OCI-LY7 (cell line): ENCODE measurements around the gene TMEM273. TPM values are rescaled to one million over a fixed set of nuclear protein-coding genes. Genes with fewer than 3 reads are reported as not detected.

Experiments used
- BruUV-seq: library from RNA; stranded (reverse); fragments of 400-500 nt; replicated peaks from 2 replicates; lab custom pipeline; 2021; lab: Mats Ljungman, UMichigan
- CTCF ChIA-PET: fragments of 300-600 bp; sonication (Branson Sonifier 250); formaldehyde crosslinking; loops from one replicate; lab custom pipeline; 2022; ENCODE audit warnings: antibody characterized with exemption; ENCODE audit not compliant: unreplicated experiment; lab: Charles Lee
- POLR2A ChIA-PET: fragments of 300-600 bp; sonication (Branson Sonifier 250); formaldehyde crosslinking; loops from one replicate; lab custom pipeline; 2022; ENCODE audit warnings: antibody characterized with exemption; lab: Charles Lee
- DNase-seq: peaks from one replicate; pipeline ENCODE4 v3.0.0-alpha.2; 2015; ENCODE audit warnings: low spot score
- H2AFZ ChIP-seq: fragments of 200-600 bp; sonication (generic), shearing (Covaris generic); 2 replicates; pipeline ENCODE4 v1.6.1; 2014; ENCODE audit warnings: mild to moderate bottlenecking, antibody characterized with exemption, low read length, moderate library complexity
- H3K27ac ChIP-seq: fragments of 200-600 bp; sonication (generic); 2 replicates; pipeline ENCODE4 v1.5.1; 2014; ENCODE audit warnings: mixed run types, low read depth, mild to moderate bottlenecking, moderate library complexity, low read length, inconsistent platforms; ENCODE audit not compliant: poor library complexity, severe bottlenecking
- H3K36me3 ChIP-seq: fragments of 200-600 bp; sonication (generic); 2 replicates; pipeline ENCODE4 v1.6.1; 2014; ENCODE audit warnings: mild to moderate bottlenecking, antibody characterized with exemption, low read length, moderate library complexity, mixed read lengths; ENCODE audit not compliant: insufficient read depth
- H3K4me1 ChIP-seq: fragments of 200-600 bp; sonication (generic); 2 replicates; pipeline ENCODE4 v1.5.1; 2014; ENCODE audit warnings: mild to moderate bottlenecking, low read length; ENCODE audit not compliant: insufficient read depth, poor library complexity, severe bottlenecking
- H3K4me2 ChIP-seq: fragments of 200-600 bp; sonication (generic); 2 replicates; pipeline ENCODE4 v1.6.1; 2014; ENCODE audit warnings: mild to moderate bottlenecking, low read length
- H3K4me3 ChIP-seq: fragments of 200-600 bp; sonication (generic); 2 replicates; pipeline ENCODE4 v1.5.1; 2014; ENCODE audit warnings: mild to moderate bottlenecking, low read depth, low read length; ENCODE audit not compliant: poor library complexity, severe bottlenecking
- H3K79me2 ChIP-seq: fragments of 200-600 bp; sonication (generic); 2 replicates; pipeline ENCODE4 v1.6.1; 2016; ENCODE audit warnings: low read depth, mild to moderate bottlenecking, low read length, moderate library complexity, mixed read lengths; ENCODE audit not compliant: insufficient read depth
- H3K9me2 ChIP-seq: fragments of 200-600 bp; sonication (generic); 2 replicates; pipeline ENCODE4 v1.6.1; 2016; ENCODE audit warnings: mild to moderate bottlenecking, low read length, mixed read lengths; ENCODE audit not compliant: insufficient read depth
- H3K9me3 ChIP-seq: fragments of 200-600 bp; sonication (generic); 2 replicates; pipeline ENCODE4 v1.6.1; 2014; ENCODE audit warnings: mild to moderate bottlenecking, mixed run types, low read length, mixed read lengths
- H4K20me1 ChIP-seq: fragments of 200-600 bp; sonication (generic); 2 replicates; pipeline ENCODE4 v1.6.1; 2014; ENCODE audit warnings: mild to moderate bottlenecking, antibody characterized with exemption, low read length, moderate library complexity, mixed read lengths; ENCODE audit not compliant: insufficient read depth
- CTCF ChIP-seq: fragments of 200-600 bp; sonication (generic); conservative IDR thresholded peaks from 2 replicates; pipeline ENCODE4 v1.5.1; 2014; ENCODE audit warnings: mild to moderate bottlenecking, antibody characterized with exemption, low read length, moderate library complexity, mixed read lengths
- EZH2phosphoT487 ChIP-seq: fragments of 200-600 bp; sonication (generic); IDR thresholded peaks from 2 replicates; pipeline ENCODE4 v1.6.1; 2018; ENCODE audit warnings: low read depth, borderline replicate concordance, mild to moderate bottlenecking, mixed run types, antibody characterized with exemption, low read length, moderate library complexity, mixed read lengths
- intact Hi-C: fragments of 100-400 bp; cut with micrococcal nuclease; formaldehyde crosslinking; loops from one replicate; pipeline ENCODE4 v1.10.0; 2022; ENCODE audit not compliant: unreplicated experiment
- total RNA-seq, 2 experiments: library from RNA; depleted of rRNA in 1 of 2; stranded (reverse); fragments of >200 nt in 1 of 2; shearing (Covaris generic) in 1 of 2; gene quantifications; 2 replicates each; pipeline ENCODE4 v1.2.3, GENCODE V29; 2014 to 2022

Gene TMEM273
- total RNA-seq, 2 experiments from 2014 or later = 0.82 to 1.8 TPM

- no peaks in the 10 kb centered on the region for H3K36me3 ChIP-seq
- POLR2A ChIA-PET = interaction anchor here (1.0 kb wide), 1 partner anchor 170 kb away, joined by 3 read pairs; no protein-coding TSS in a partner anchor
- no peak overlapping the region for H2AFZ ChIP-seq
- H3K79me2 ChIP-seq = no peaks in the 10 kb centered on the region
- H3K9me2 ChIP-seq = no peaks in the 10 kb centered on the region
- 0 out of 2 replicates have a peak, but pooled peaks cover 5% of the 10 kb centered on the region for H3K9me3 ChIP-seq
- peak; percentile 12 for DNase-seq
- intact Hi-C loops = no loop called here
- CTCF ChIA-PET = no interaction called here
- no peak overlapping the region for H3K27ac ChIP-seq
- no peaks in the 10 kb centered on the region for H3K4me1 ChIP-seq
- no peak for TF ChIP-seq CTCF
- TF ChIP-seq EZH2phosphoT487 = no peak
- BruUV-seq = no TSS peak
- H4K20me1 ChIP-seq = no peaks in the 10 kb centered on the region
- no peak overlapping the region for H3K4me2 ChIP-seq
- no peak overlapping the region for H3K4me3 ChIP-seq
These were observed 19.8 kb upstream of the TMEM273 start for GRCh38 chr10:49207936-49208487.

- TF ChIP-seq EZH2phosphoT487 (no peak), CTCF (no peak)
These were observed 18.9 kb upstream of the TMEM273 start for GRCh38 chr10:49207113-49207512.

GRCh38 chr10:49205206-49205605 is 17.0 kb upstream of the TMEM273 start:
- no peak for DNase-seq
- intact Hi-C loops = no loop called here
- POLR2A ChIA-PET = no interaction called here
- CTCF ChIA-PET = no interaction called here
- no peaks in the 10 kb centered on the region for H4K20me1 ChIP-seq
- TF ChIP-seq CTCF (no peak), EZH2phosphoT487 (no peak)
- H3K4me1 ChIP-seq = no peaks in the 10 kb centered on the region
- no peak overlapping the region for H3K4me2 ChIP-seq
- no TSS peak for BruUV-seq
- no peaks in the 10 kb centered on the region for H3K79me2 ChIP-seq
- no peaks in the 10 kb centered on the region for H3K9me2 ChIP-seq
- H3K9me3 ChIP-seq = 0 out of 2 replicates have a peak, but pooled peaks cover 5% of the 10 kb centered on the region
- no peak overlapping the region for H3K27ac ChIP-seq
- H3K4me3 ChIP-seq = no peak overlapping the region
- H3K36me3 ChIP-seq = no peaks in the 10 kb centered on the region
- H2AFZ ChIP-seq = no peak overlapping the region

More at GRCh38 chr10:49207113-49207512, 18.9 kb upstream of the TMEM273 start:
- ChIA-PET POLR2A (interaction anchor here (1.0 kb wide), 1 partner anchor 171 kb away, joined by 3 read pairs; no protein-coding TSS in a partner anchor), CTCF (no interaction called here)
- H3K36me3 ChIP-seq = no peaks in the 10 kb centered on the region
- H3K4me2 ChIP-seq = no peak overlapping the region
- no peak overlapping the region for H2AFZ ChIP-seq
- 0 out of 2 replicates have a peak, but pooled peaks cover 5% of the 10 kb centered on the region for H3K9me3 ChIP-seq
- H3K27ac ChIP-seq = no peak overlapping the region
- intact Hi-C loops = no loop called here
- no peaks in the 10 kb centered on the region for H3K4me1 ChIP-seq
- DNase-seq = no peak
- H3K4me3 ChIP-seq = no peak overlapping the region
- BruUV-seq = no TSS peak
- H3K79me2 ChIP-seq = no peaks in the 10 kb centered on the region
- H3K9me2 ChIP-seq = no peaks in the 10 kb centered on the region
- H4K20me1 ChIP-seq = no peaks in the 10 kb centered on the region
